Upper lobe of left lung (tissue), 4 donors: ENCODE data around the gene TOMT.

Source experiments
- CTCF ChIP-seq, 6 experiments: fragments of 450-650 bp in 4 of 6; fragments of 200-600 bp in 2 of 6; sonication (generic) in 2 of 6; IDR thresholded peaks; one replicate each; pipeline ENCODE4 v1.5.1; 2016 to 2019; ENCODE audit warnings: antibody characterized with exemption in 6 of 6
- POLR2A ChIP-seq, 4 donors: fragments of 450-650 bp; IDR thresholded peaks; one replicate each; pipeline ENCODE4 v1.5.1; 2016 to 2017; ENCODE audit warnings: antibody characterized with exemption in 4 of 4, mild to moderate bottlenecking in 2 of 4
- POLR2AphosphoS5 ChIP-seq, 2 donors: sonication (generic); formaldehyde crosslinking; IDR thresholded peaks; one replicate each; pipeline ENCODE4 v1.5.1; 2017; ENCODE audit warnings: antibody characterized with exemption in 2 of 2

GRCh38 chr11:72081184-72081644, 24.5 kb upstream of the TOMT start:
- TF ChIP-seq POLR2A (IDR thresholded peaks at IDR 0.05), result no peak
- no peak for TF ChIP-seq CTCF (IDR thresholded peaks at IDR 0.05)
- TF ChIP-seq POLR2AphosphoS5 (IDR thresholded peaks at IDR 0.05), result no peak
